ENCODE data around the gene RWDD3.

RWDD3 gene, protein sequence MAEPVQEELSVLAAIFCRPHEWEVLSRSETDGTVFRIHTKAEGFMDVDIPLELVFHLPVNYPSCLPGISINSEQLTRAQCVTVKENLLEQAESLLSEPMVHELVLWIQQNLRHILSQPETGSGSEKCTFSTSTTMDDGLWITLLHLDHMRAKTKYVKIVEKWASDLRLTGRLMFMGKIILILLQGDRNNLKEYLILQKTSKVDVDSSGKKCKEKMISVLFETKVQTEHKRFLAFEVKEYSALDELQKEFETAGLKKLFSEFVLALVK

DNA sequence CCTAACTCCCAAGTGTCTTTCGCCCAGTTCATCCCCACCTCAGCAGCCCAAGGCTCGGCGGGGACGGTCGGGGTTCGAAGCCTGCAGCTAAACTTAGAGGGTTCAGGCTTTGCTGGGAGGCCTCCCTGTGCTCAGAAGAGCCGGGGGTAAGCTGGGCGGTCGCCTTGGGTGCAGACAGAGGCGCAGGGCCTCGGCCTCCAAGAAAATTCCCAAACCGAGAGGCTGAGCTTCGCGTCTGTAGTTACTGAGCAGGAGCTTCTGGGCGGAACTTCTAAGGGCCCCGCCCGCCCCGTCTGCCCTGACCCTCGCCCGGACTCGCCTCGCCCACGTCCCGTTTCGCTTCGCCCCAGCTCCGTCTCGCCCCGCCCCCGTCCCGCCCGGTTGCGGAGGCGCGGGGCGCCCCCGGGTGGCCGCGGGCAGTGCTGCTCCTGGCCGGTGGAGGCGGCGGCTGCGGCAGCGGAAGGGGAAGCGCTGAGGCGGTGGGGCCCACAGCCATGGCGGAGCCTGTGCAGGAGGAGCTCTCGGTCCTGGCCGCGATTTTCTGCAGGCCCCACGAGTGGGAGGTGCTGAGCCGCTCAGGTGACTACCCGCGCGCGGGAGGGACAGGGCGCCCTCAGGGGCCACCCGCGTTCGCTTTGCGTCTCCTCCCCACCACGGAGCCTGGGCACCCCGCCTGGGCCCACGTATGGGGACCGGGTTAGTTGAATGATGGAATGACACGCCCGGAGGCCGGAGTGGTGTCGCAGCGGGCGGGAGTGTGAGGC, at the start of gene RWDD3:
Gene RWDD3 (plus strand): TSS at position 474 of the 764 bp plus-strand sequence. CDS start 21 bp downstream, at position 495.
- TF ChIP-seq, protein P1, sequence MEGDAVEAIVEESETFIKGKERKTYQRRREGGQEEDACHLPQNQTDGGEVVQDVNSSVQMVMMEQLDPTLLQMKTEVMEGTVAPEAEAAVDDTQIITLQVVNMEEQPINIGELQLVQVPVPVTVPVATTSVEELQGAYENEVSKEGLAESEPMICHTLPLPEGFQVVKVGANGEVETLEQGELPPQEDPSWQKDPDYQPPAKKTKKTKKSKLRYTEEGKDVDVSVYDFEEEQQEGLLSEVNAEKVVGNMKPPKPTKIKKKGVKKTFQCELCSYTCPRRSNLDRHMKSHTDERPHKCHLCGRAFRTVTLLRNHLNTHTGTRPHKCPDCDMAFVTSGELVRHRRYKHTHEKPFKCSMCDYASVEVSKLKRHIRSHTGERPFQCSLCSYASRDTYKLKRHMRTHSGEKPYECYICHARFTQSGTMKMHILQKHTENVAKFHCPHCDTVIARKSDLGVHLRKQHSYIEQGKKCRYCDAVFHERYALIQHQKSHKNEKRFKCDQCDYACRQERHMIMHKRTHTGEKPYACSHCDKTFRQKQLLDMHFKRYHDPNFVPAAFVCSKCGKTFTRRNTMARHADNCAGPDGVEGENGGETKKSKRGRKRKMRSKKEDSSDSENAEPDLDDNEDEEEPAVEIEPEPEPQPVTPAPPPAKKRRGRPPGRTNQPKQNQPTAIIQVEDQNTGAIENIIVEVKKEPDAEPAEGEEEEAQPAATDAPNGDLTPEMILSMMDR (IDR thresholded peaks at IDR 0.05; ENCODE audit: control insufficient read depth, insufficient read depth, low read depth, low read length, missing control alignments) = peak; percentile 47
- DNase-seq (ENCODE audit: low read depth) = peak; percentile 47
- H3K4me3 ChIP-seq (ENCODE audit: control insufficient read depth, low read depth, low read length) = peak within 1 kb of the TSS; percentile 99

DNA sequence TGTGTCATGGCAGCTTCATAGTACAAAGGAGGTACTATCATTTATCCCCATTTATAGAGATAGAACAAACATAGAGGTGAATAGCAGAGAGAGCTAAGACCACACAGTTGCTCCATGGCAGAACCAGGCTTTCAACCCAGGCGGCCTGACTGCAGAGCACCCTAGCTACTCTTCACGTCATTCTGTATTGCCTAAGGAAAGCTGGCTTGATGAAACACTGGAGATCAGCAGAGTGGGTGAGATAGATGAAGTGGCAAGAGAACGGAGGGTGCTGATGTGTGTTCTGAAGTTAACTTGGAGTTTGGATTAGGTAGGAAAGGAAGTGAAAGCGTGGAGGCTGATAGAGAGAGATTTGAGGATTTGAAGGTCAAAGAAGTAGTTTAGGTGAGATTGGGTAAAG, 47.9 kb upstream of the RWDD3 start:
- no peak overlapping the region for H3K4me3 ChIP-seq (ENCODE audit: control insufficient read depth, low read depth, low read length)
- TF ChIP-seq, protein P1 (IDR thresholded peaks at IDR 0.05; ENCODE audit: control insufficient read depth, insufficient read depth, low read depth, low read length, missing control alignments) = no peak
- no peak for DNase-seq (ENCODE audit: low read depth)

DNA sequence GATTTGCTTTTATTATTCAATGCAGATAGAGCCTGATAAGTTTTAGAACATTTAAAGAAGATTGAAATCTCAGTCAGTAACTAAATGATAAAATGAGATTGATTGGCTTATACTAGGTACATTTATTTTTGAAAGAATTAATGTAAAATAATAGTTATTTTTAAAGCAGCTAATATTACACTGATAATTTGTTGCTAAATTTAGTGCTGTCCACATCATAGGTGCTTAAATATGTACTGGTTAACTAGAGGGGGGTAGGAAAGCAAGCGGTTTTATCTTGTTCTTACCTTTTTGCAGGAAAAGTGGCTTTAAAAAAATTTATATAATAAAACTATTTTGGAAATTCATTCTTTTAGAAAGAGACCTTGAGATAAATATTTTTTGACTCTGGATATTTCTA, 40.4 kb upstream of the RWDD3 start:
- DNase-seq (ENCODE audit: low read depth) = no peak
- TF ChIP-seq, protein P1 (IDR thresholded peaks at IDR 0.05; ENCODE audit: control insufficient read depth, insufficient read depth, low read depth, low read length, missing control alignments) = no peak
- no peak overlapping the region for H3K4me3 ChIP-seq (ENCODE audit: control insufficient read depth, low read depth, low read length)

DNA sequence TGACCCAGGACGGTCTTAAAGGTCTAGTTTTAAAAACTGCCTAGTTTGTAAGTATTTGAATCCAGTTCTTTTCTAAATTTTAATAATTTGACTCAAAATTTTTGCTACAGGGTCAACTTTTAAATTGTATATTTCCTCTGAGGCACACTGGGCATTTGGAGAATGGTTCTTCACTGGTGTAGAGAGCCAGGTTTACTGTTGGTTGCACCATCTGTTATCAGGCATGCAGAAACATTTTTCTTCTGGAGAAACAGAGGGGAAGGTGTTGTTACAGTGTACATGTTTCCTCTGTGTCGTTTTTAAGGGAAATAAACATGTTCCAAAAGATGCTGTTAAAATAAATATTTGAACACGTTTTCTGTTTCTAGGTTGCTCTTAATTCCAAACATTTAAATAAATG, 39.0 kb upstream of the RWDD3 start:
- no peak for DNase-seq (ENCODE audit: low read depth)
- no peak overlapping the region for H3K4me3 ChIP-seq (ENCODE audit: control insufficient read depth, low read depth, low read length)
- TF ChIP-seq, protein P1 (IDR thresholded peaks at IDR 0.05; ENCODE audit: control insufficient read depth, insufficient read depth, low read depth, low read length, missing control alignments) = no peak

DNA sequence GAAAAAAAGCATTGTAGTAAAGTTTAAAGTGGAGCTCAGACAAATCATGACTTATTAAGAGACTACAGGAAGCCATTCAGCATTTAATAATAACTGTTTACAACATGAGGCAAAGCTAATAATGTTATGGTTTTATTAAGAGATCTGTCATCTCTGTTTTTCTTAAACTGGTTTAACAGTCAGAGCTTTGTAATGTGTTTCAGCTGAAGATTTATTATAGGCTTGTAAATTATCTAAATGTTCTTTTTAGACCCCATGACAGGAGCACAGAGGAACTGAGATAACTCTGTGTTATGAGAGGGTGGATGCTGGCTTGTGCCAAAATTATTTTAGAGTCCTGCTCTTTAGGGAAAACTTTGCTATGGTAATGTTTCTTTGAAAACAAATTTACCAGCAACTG, 38.0 kb upstream of the RWDD3 start:
- TF ChIP-seq, protein P1 (IDR thresholded peaks at IDR 0.05; ENCODE audit: control insufficient read depth, insufficient read depth, low read depth, low read length, missing control alignments) = no peak
- no peak overlapping the region for H3K4me3 ChIP-seq (ENCODE audit: control insufficient read depth, low read depth, low read length)
- no peak for DNase-seq (ENCODE audit: low read depth)

DNA sequence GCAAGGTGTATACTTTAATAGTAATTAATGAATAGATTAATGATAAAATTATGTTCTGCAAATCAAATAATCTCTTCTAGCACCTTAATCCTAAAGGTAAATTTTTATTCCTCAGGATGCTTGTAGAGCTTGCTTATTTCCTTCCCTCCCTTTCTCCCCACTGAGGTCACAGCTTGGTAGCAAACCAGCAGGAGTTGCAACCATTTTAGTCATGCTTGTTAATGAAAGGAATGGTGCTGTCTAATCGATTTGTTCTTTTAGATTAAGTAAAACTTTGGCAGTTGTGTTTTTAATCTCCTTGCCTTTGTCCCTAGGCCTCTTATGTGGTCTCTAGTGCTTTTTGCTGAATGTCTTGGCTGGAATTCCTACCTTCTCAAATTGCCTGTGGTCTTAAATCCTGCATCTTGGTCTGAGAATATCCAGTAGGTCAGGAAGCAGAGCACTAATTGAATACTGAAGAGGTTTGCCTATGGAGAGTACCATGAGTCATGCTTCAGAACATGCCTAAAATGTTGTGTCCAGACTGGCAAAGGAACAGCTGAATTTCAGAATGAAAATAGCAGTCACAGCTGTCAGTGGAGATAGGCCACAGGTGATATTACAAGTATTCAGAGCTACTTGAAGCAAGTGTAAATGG, 36.3 kb upstream of the RWDD3 start:
- TF ChIP-seq, protein P1 (IDR thresholded peaks at IDR 0.05; ENCODE audit: control insufficient read depth, insufficient read depth, low read depth, low read length, missing control alignments) = no peak
- H3K4me3 ChIP-seq (ENCODE audit: control insufficient read depth, low read depth, low read length) = no peak overlapping the region
- no peak for DNase-seq (ENCODE audit: low read depth)

All from AG09309 (cell line).